A549 (cell line): ENCODE results near the gene DNAJC3. TPM values are rescaled to one million over a fixed set of nuclear protein-coding genes. Genes with fewer than 3 reads are reported as not detected.

Source experiments
- ATAC-seq, 2 experiments: fragments of 200-7000 bp in 1 of 2; fragments of >200 bp in 1 of 2; cut with Nextera tagmentation in 1 of 2; cut with Tn5 transposase in 1 of 2; 3 replicates each; pipeline versions ENCODE4 v1.8.0 to v1.9.1; 2018 to 2020; ENCODE audit warnings: mild to moderate bottlenecking in 1 of 2, moderate library complexity in 1 of 2
- CTCF ChIA-PET: fragments of 300-600 bp; sonication (Branson Sonifier 250); formaldehyde crosslinking; extraction: SDS; loops from one replicate; lab custom pipeline; 2021; ENCODE audit warnings: antibody characterized with exemption, inconsistent platforms; lab: Yijun Ruan, JAX
- POLR2A ChIA-PET: fragments of 350-600 bp; formaldehyde crosslinking; extraction: SDS; loops from one replicate; lab custom pipeline; 2021; ENCODE audit warnings: antibody characterized with exemption, inconsistent platforms; lab: Yijun Ruan, JAX
- DNase-seq, 2 experiments: peaks; one replicate each; pipeline versions ENCODE4 v3.0.0 to v3.0.0-alpha.2; 2011 to 2016; ENCODE audit warnings: low read depth in 1 of 2, low spot score in 1 of 2
- FAIRE-seq: peaks from 2 replicates; lab custom pipeline; 2011; peaks lifted over from hg19 to GRCh38; lab: Jason Lieb, UNC
- H3K27ac ChIP-seq, 2 experiments: fragments of >200 bp; sonication (Bioruptor Twin); formaldehyde crosslinking; 3 replicates each; pipeline ENCODE4 v1.5.1; 2016 to 2017
- H3K4me1 ChIP-seq: fragments of >200 bp; sonication (Bioruptor Twin); formaldehyde crosslinking; 3 replicates; pipeline ENCODE4 v1.6.1; 2016
- H3K4me2 ChIP-seq: fragments of >200 bp; sonication (Bioruptor Twin); formaldehyde crosslinking; 3 replicates; pipeline ENCODE4 v1.6.1; 2016
- H3K4me3 ChIP-seq: fragments of >200 bp; sonication (Bioruptor Twin); formaldehyde crosslinking; 3 replicates; pipeline ENCODE4 v1.5.1; 2016
- H3K9me3 ChIP-seq: fragments of >200 bp; sonication (Bioruptor Twin); formaldehyde crosslinking; 3 replicates; pipeline ENCODE4 v1.6.1; 2016
- ATOH8 ChIP-seq: fragments of 250-450 bp; sonication (Bioruptor Pico); IDR thresholded peaks from 2 replicates; pipeline ENCODE4 v1.5.0; 2020; ENCODE audit warnings: low read depth, mild to moderate bottlenecking, moderate library complexity
- BCL3 ChIP-seq: fragments of >200 bp; sonication (Bioruptor Twin); formaldehyde crosslinking; IDR thresholded peaks from 3 replicates; pipeline ENCODE4 v1.6.1; 2016
- CBX8 ChIP-seq: fragments of 200-600 bp; sonication (generic); IDR thresholded peaks from 2 replicates; pipeline ENCODE4 v1.6.1; 2016
- CEBPB ChIP-seq, 2 experiments: fragments of >200 bp in 1 of 2; sonication (Bioruptor Twin) in 1 of 2; formaldehyde crosslinking in 1 of 2; IDR thresholded peaks; 2 replicates each; pipeline ENCODE4 v1.6.1; 2012 to 2016
- CHD4 ChIP-seq: fragments of 200-600 bp; sonication (generic); IDR thresholded peaks from 2 replicates; pipeline ENCODE4 v1.6.1; 2016; ENCODE audit warnings: antibody characterized with exemption, mild to moderate bottlenecking, borderline replicate concordance
- EP300 ChIP-seq, 2 experiments: fragments of >200 bp; sonication (Bioruptor Twin); formaldehyde crosslinking; IDR thresholded peaks; 2 replicates in 1 of 2; 3 replicates in 1 of 2; pipeline ENCODE4 v1.6.1; 2016 to 2017
- FOSB ChIP-seq: fragments of 250-450 bp; sonication (Bioruptor Pico); IDR thresholded peaks from 2 replicates; pipeline ENCODE4 v1.5.0; 2020; ENCODE audit warnings: mild to moderate bottlenecking, moderate library complexity
- FOSL2 ChIP-seq, 2 experiments: fragments of 450-650 bp in 1 of 2; fragments of >200 bp in 1 of 2; sonication (Bioruptor Twin) in 1 of 2; formaldehyde crosslinking; IDR thresholded peaks; 2 replicates each; pipeline versions ENCODE4 v1.5.0 to v1.6.1; 2016 to 2020; ENCODE audit warnings: mild to moderate bottlenecking in 1 of 2, moderate library complexity in 1 of 2
- HES2 ChIP-seq: fragments of >200 bp; sonication (Bioruptor Twin); formaldehyde crosslinking; IDR thresholded peaks from 2 replicates; pipeline ENCODE4 v1.6.1; 2016
- HOXA7 ChIP-seq: fragments of 250-450 bp; sonication (Bioruptor Pico); IDR thresholded peaks from 2 replicates; pipeline ENCODE4 v1.5.0; 2020; ENCODE audit warnings: mild to moderate bottlenecking, moderate library complexity
- HOXB5 ChIP-seq: fragments of 250-450 bp; sonication (Bioruptor Pico); IDR thresholded peaks from 2 replicates; pipeline ENCODE4 v1.5.0; 2020; ENCODE audit warnings: mild to moderate bottlenecking, moderate library complexity
- JUNB ChIP-seq: fragments of >200 bp; sonication (Bioruptor Twin); formaldehyde crosslinking; IDR thresholded peaks from 2 replicates; pipeline ENCODE4 v1.6.1; 2016
- KDM1A ChIP-seq: fragments of 200-600 bp; sonication (generic); IDR thresholded peaks from 2 replicates; pipeline ENCODE4 v1.6.1; 2016; ENCODE audit warnings: low read depth, mild to moderate bottlenecking
- KDM5A ChIP-seq: fragments of 200-600 bp; sonication (generic); IDR thresholded peaks from 2 replicates; pipeline ENCODE4 v1.6.1; 2016; ENCODE audit warnings: antibody characterized with exemption, mild to moderate bottlenecking
- MAZ ChIP-seq: fragments of 150-350 bp; IDR thresholded peaks from 2 replicates; pipeline ENCODE4 v1.6.1; 2014; ENCODE audit warnings: antibody characterized with exemption, low read depth, low read length, borderline replicate concordance
- NR3C1 ChIP-seq: fragments of >200 bp; sonication (Bioruptor Twin); formaldehyde crosslinking; IDR thresholded peaks from 3 replicates; pipeline ENCODE4 v1.6.1; 2017
- RAD21 ChIP-seq, 2 experiments: fragments of >200 bp in 1 of 2; sonication (Bioruptor Twin) in 1 of 2; formaldehyde crosslinking in 1 of 2; IDR thresholded peaks in 1 of 2; conservative IDR thresholded peaks in 1 of 2; 2 replicates in 1 of 2; 3 replicates in 1 of 2; pipeline ENCODE4 v1.6.1; 2012 to 2018; ENCODE audit warnings: inconsistent platforms in 1 of 2
- SMC3 ChIP-seq: fragments of >200 bp; sonication (Bioruptor Twin); formaldehyde crosslinking; IDR thresholded peaks from 3 replicates; pipeline ENCODE4 v1.6.1; 2018; ENCODE audit warnings: inconsistent platforms
- USF2 ChIP-seq: fragments of 450-650 bp; IDR thresholded peaks from 2 replicates; pipeline ENCODE4 v1.6.1; 2014; ENCODE audit warnings: antibody characterized with exemption
- ZC3H11A ChIP-seq: fragments of 450-650 bp; IDR thresholded peaks from 2 replicates; pipeline ENCODE4 v1.6.1; 2014; ENCODE audit warnings: antibody characterized with exemption, mild to moderate bottlenecking
- ZSCAN20 ChIP-seq: fragments of 250-450 bp; sonication (Bioruptor Pico); IDR thresholded peaks from 2 replicates; pipeline ENCODE4 v1.8.0; 2022; ENCODE audit warnings: mild to moderate bottlenecking, moderate library complexity
- WGBS: methylation state at CpG from one replicate; pipeline ENCODE4 v1.1.6; 2017; ENCODE audit errors: missing lambda C conversion rate; 5-methylcytosine and 5-hydroxymethylcytosine counted together
- polyA plus RNA-seq, 4 experiments: library from polyadenylated mRNA; depleted of rRNA in 3 of 4; stranded (reverse); fragments of >200 nt; fragmentation: RNase III in 1 of 4; extraction: RNeasy Plus Mini Kit Qiagen cat#74134 plus additional on column Dnase treatment in 1 of 4; gene quantifications; 2 replicates in 3 of 4; 3 replicates in 1 of 4; pipeline ENCODE4 v1.2.3, GENCODE V29; 2011 to 2017
- TF ChIP-seq, protein P1 (sequence below): fragments of 150-350 bp; IDR thresholded peaks from 2 replicates; pipeline ENCODE4 v1.6.1; 2014; ENCODE audit warnings: low read depth, mild to moderate bottlenecking, low read length

Gene DNAJC3
- polyA plus RNA-seq, 2 of the 4 experiments (the other 2 are of a cell fraction) = 11.1 to 21.9 TPM

GRCh38 chr13:95716231-95716630, 39.3 kb downstream of the DNAJC3 start (continued):
- TF ChIP-seq ZC3H11A (no peak), HOXB5 (CRISPR knock-in tag) (no peak), CEBPB (IDR thresholded peaks at IDR 0.05) (no peak)

DNA sequence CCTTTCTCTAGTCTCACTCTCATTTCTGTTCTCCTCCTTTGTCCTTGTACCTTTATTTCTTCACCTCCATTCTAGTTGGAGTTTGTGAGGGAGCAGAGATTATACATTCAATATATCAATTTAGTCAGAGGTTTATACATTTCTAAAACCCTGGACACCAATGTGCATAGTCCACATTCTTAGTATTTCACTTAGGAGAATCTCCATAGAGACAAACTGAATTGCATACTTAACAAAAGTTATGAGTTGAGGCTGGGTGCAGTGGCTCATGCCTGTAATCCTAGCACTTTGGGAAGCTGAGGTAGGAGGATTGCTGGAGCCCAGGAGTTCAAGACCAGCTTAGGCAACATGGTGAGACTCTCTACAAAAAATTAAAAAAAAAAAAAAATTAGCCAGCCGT, 45.3 kb downstream of the DNAJC3 start:
- 84% methylated on average over 1 of the region's 1 CpG for WGBS
- no peak overlapping the region for H3K4me3 ChIP-seq
- POLR2A ChIA-PET = no interaction called here
- CTCF ChIA-PET = no interaction called here
- H3K9me3 ChIP-seq = no peaks in the 10 kb centered on the region
- no peak overlapping the region for H3K4me2 ChIP-seq
- no peaks in the 10 kb centered on the region for H3K4me1 ChIP-seq
- ATAC-seq (no peak), FAIRE-seq (no peak), DNase-seq (no peak)
- TF ChIP-seq SMC3 (no peak), JUNB (no peak), FOSB (CRISPR knock-in tag) (no peak), NR3C1 (no peak), CEBPB (IDR thresholded peaks at IDR 0.05) (no peak), CHD4 (no peak), ZSCAN20 (CRISPR knock-in tag) (no peak), ATOH8 (CRISPR knock-in tag) (no peak), CBX8 (no peak), FOSL2 (IDR thresholded peaks at IDR 0.05) (no peak), FOSL2 (CRISPR knock-in tag; IDR thresholded peaks at IDR 0.05) (no peak), HES2 (no peak), MAZ (no peak), EP300 (IDR thresholded peaks at IDR 0.05) (no peak), RAD21 (conservative IDR thresholded peaks at IDR 0.05 in 1 of 2, IDR thresholded peaks at IDR 0.05 in 1 of 2) (no peak), HOXB5 (CRISPR knock-in tag) (no peak)
- no peak overlapping the region for H3K27ac ChIP-seq

DNA sequence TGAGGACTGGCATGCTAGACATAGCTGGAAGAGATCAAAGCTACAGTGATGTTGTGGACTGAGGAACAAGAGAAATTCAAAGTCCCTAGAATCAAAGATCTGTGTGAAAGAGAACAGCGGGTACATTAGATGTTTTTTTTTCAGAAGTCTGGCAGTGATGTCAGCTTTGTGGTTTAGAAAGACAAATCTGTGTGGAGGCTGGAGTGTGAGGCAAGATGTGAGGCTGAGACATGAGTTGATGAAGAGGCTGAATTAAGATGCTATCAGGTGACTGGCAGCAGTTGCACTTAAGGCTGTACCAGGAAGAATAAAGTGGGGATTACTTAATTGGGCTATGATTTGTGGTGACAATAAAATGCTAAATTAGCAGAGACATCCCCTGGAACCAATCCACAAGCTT, 46.5 kb downstream of the DNAJC3 start:
- no peak overlapping the region for H3K4me3 ChIP-seq
- ChIA-PET CTCF (no interaction called here), POLR2A (no interaction called here)
- ATAC-seq (no peak), FAIRE-seq (no peak), DNase-seq (no peak)
- H3K4me1 ChIP-seq = no peaks in the 10 kb centered on the region
- TF ChIP-seq KDM1A = no peak
- TF ChIP-seq HOXB5 (CRISPR knock-in tag) = no peak
- TF ChIP-seq, protein P1, sequence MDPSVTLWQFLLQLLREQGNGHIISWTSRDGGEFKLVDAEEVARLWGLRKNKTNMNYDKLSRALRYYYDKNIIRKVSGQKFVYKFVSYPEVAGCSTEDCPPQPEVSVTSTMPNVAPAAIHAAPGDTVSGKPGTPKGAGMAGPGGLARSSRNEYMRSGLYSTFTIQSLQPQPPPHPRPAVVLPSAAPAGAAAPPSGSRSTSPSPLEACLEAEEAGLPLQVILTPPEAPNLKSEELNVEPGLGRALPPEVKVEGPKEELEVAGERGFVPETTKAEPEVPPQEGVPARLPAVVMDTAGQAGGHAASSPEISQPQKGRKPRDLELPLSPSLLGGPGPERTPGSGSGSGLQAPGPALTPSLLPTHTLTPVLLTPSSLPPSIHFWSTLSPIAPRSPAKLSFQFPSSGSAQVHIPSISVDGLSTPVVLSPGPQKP = no peak
- TF ChIP-seq JUNB = no peak
- TF ChIP-seq BCL3 = no peak
- no peak for TF ChIP-seq HOXA7 (CRISPR knock-in tag)
- TF ChIP-seq ZC3H11A = no peak
- TF ChIP-seq KDM5A = no peak
- TF ChIP-seq CEBPB (IDR thresholded peaks at IDR 0.05) = no peak
- no peak for TF ChIP-seq USF2
- no peak overlapping the region for H3K27ac ChIP-seq
- H3K9me3 ChIP-seq = no peaks in the 10 kb centered on the region
- WGBS = 96% methylated on average over 1 of the region's 1 CpG
- H3K4me2 ChIP-seq = no peak overlapping the region
